DMS 273 (cell line): ENCODE results near the gene KRTAP5-3.

Source experiments
- DNase-seq: peaks from one replicate; lab custom pipeline; 2025; ENCODE audit not compliant: unreplicated experiment; lab: John Stamatoyannopoulos, UW

Gene KRTAP5-3

DNA sequence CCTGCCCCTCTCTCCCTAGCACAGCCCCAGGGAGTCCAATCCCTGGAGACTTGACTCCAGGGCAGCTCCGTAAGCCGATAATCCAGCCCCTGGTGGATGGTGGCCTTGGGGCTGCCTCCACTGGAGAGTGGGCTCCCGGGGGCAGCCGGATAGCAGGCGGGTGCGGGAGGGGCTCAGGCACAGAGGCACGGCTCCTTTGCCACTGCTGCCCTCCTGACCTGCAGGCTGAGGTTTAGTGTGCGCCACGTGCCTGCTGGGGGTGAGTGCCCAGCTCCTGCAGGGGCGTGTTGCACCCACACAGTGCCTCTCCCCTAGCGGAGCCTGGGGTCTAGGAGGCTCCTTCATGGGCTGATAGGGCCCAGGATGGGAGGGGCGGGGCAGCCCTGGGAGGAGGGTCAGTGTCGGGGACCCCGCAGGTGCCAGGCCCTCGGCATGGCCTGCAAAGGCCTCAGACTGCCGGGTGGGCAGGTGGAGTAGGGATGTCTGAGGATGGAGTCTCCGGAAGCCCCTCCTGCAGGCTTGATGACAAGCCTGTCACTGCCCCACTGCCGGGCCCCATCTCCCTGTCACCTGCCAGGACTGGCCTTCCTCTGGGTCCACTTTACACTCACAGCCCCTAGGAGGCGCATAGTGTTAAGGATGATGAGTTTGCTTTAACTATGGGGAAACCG is 41.7 kb downstream of the KRTAP5-3 start:
- no peak for DNase-seq

DNA sequence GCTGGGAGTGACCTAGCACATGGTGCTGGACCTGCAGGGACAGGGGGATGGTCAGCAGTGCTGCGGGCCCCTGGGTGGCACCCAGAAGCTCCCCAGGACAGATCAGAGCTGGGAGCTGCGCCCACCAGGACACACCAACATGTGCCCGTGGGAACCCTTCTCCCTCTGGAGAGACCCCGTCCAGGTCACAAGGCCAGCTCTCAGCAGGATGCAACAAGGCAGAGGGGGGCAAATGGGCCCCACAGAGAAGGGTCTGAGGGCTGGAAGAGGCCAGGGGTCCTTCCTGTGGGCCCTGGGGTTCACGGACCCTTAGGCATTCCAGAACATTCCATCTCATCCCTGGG is 42.4 kb downstream of the KRTAP5-3 start:
- no peak for DNase-seq

DNA sequence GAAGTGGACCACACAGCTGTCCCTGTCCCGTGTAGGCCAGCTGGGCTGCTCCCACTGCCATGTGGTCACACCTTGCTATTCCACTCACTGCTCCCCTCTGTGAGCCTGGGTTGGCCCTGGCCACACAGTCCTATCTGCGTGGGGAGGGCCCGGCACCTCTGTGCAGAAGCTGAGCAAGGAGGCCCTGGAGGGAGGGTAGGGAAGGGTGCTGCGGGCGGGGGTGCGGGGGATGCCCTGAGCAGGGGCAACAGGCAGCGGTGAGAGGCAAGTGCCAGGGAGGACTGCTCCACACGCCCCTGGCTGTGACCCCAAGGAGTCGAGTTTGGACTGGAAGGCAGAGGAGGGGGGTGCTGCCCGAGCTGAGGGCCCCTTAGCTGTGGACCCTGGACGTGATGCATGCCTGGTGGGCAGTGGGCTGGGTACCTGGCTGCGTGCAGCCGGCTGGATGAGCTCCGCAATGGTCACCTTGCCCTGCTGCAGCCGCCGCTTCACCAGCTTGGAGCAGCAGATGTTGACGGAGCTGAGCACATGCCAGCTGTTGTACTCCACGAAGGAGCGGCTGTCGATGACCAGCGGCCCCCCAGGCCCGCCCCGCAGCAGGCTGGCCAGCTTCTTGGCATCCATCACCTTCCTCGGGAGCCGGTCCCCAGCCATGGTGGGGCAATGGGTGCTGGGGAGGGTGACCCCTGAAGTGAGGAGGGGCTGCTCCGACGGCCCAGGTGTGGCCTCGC is 42.9 kb downstream of the KRTAP5-3 start:
- no peak for DNase-seq

DNA sequence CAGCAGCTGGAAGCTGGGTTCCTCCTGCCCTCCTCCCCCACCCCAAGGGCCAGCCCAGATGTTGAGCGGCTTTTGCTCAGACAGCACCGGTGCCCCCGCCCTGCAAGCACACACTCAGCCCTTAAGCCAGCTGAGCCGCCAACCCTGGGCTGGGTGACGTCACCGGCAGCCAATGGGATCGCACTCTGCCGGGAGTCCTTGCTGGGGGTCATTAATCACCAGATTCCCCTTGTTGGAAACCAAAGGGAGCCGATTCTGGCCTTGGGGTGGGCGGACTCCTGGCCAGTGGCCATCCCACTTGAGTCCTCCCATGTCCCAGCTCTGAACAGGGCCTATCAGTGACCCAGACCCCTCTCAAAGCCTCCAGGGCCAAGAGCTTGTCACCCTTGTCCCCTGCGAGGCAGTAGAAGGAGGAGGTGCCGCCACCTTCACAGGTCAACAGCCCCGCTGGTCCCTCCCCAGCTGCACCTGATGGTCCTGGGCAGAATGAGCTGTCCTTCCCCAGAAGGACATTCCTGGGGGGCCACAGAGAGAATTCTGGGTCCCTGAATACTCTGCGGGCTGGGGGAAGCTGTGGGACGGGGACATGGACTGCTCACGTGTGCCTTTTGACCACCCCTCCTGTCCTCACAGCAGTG is 43.6 kb downstream of the KRTAP5-3 start:
- DNase-seq, result peak; percentile 89

DNA sequence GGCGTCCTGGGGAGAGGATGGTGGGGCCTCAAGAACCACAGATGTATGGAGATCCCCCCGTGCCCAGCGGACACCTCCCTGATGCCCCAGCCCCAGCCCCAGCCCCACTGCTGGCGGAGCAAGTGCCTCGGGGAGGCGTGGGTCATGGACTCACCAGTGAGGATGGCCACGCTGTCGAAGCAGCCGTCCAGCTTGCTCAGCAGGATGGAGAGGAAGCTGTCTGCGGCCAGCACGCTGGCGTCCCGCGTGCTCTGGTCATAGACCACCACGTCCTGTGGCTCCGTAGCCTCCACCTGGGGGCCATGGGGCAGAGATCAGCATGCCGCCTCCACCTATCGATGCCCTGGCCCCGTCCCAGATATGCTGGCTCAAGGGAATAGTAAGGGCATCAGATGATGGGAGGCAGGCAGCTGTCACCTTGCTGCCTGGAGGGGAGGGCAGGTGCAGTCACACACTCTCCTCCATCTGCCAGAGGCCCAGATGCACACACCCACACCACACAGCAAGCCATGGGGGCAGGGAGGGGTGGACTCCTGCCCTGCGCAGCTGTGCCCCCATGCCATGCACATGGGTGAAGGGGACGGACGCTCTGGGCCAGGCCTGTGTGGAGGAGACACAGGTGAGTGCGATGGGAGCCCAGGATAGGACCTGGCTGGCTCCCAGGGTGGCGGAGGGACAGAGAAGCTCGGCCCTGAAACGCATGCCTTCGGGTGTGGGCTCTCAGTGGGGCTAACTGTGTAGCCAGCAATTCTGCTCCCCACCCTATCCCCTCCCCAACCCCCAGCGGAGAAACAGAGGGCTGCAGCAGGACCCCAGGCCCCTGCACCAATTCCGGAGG is 44.3 kb downstream of the KRTAP5-3 start:
- DNase-seq, result peak; percentile 70

DNA sequence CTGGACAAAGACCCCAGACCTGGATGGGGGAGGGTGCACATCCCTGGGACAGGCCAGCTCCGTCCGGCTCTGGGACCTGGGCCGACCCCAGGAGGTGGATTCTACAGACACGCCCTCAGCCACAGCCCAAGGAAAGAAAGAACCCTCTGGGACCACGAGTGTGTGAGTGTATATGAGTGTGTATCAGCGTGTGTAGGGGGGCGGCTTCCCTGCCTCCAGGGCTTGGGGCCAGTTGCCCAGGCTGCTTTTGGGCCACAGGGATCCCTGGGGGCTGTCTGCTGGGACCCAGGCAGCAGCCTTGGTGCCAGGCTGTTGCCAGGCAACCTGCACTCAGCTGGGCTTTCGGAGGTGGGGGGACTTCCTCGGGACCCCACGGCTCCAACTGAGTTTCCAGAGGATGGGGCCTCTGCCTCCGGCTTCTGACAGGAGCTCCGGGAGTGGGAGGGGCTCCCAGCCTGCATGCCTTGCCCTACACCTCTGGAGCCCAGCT is 45.1 kb downstream of the KRTAP5-3 start:
- DNase-seq, result no peak

DNA sequence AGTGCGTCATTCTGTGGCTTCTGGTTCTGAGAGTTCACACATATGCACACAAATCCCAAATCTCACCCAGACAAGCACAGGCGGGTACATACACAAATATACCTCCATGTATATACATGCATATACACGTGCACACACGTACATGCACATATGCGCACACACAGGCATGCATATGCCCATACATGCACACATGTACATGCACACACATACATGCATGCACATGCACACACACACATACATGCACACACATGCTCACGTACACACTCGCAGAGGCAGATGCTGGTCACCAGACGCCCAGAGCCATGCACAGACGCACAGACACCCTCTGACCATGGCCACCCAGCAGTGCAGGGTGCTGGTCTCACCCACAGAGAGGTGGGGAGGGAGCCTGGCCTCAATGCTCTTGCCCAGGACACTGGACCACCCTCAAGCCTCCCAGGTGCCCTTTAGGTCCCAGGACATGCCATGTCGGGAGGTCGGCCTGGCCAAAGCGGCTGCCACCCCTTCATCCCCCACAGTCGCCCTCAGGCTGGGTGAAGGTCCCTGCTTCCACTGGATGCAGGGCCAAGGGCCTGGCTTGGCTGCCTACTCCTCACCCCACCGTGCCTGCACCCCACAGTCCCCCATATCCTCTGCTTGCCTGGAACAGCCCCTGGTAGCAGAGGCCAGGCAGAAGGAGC is 45.7 kb downstream of the KRTAP5-3 start:
- no peak for DNase-seq

DNA sequence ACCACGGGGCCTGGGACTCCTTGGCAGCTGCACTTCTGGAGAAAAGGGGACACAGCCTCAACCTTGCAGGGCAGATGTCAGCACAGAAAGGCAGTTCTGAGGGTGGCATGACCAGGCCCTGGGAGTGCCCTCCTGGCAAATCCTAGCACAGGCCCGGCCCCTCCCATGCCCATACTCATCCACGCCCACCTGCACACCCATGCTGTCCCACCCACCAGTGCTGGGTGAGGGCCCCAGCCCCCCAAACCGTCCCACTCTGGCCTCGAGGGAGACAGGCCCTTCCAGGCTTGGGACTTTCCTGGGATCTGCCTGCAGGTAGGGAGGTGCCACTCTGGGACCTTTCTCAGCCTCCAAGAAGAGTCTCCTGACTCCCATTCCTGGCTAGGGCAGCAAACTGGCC is 46.3 kb downstream of the KRTAP5-3 start:
- no peak for DNase-seq

DNA sequence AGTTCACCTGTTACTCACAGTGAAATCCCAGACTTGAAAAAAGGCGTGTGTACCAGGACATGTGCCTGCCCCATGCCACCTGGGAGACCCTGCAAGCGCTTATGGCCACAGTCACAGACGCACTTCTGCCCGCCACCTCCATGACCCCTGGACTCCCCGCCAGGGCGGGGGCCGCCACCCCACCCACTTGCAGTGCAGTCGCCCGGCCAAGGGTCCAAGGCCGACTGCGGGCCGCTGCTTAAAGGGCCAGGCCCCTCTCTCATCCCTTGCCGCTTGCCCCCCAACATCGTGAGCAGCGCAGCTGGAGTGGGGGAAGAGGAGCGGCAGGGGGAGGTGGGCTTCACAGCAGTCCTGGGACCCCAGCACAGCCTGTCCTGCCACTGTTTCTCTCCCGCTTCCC is 47.0 kb downstream of the KRTAP5-3 start:
- no peak for DNase-seq

DNA sequence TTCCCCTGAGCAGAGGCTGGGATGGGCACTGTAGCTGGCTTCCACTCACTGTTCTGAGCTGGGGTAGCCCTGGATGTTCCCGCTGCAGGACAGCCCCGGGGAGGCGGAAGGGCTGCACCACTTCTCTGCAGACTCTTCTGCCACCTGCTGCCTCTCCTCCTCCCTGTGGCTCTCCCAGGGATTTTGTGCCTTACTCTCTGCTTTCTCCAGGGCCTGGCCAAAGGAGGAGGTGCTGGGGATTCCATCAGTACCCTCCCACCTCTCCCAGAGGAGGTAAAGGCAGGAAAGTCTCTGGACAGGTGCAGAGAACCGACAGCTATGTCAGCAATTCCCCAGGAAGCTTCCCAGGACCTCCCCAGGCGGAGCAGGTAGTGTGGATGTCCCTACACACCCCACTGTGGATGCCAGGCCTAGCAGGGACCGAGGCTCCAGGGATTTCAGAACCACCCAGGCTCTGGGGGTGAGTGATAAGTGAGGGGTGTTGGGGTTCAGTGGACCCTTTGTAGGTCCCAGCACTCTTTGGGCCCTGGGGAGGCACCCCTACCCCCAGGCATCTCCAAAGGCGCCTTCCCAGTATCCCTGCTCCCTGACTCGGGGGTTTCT is 47.5 kb downstream of the KRTAP5-3 start:
- peak; percentile 33 for DNase-seq

DNA sequence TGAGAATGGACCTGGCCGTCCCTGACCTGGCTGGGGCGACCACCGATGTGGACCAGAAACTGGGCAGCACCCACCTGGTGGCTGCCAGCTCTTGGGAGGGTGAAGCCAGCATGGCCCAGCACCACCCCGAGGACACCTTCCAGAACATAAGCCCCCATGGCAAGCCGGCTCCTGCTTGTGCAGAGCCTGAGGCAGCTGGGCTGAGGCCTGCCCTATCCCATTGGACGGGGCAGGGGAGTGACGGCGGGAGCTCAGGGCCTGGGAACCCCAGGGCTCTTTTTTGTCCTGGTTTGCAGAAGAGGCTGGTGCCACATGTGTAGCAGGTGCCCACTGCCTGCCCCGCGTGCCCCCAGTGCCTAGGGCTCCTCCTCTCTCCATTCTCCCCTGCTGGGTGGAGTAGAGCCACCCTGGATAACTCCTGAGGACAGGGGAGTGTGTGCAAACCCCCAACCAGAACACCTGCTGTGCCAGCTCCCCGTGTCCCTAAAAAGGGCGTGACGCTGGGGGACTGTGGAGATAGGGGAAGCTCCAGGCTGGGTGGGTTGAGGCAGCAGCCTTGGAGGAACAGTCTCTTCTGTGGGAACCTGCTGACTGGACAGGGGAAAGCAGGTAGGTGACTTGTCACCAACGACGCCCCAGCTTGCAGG is 48.1 kb downstream of the KRTAP5-3 start:
- DNase-seq, result no peak

DNA sequence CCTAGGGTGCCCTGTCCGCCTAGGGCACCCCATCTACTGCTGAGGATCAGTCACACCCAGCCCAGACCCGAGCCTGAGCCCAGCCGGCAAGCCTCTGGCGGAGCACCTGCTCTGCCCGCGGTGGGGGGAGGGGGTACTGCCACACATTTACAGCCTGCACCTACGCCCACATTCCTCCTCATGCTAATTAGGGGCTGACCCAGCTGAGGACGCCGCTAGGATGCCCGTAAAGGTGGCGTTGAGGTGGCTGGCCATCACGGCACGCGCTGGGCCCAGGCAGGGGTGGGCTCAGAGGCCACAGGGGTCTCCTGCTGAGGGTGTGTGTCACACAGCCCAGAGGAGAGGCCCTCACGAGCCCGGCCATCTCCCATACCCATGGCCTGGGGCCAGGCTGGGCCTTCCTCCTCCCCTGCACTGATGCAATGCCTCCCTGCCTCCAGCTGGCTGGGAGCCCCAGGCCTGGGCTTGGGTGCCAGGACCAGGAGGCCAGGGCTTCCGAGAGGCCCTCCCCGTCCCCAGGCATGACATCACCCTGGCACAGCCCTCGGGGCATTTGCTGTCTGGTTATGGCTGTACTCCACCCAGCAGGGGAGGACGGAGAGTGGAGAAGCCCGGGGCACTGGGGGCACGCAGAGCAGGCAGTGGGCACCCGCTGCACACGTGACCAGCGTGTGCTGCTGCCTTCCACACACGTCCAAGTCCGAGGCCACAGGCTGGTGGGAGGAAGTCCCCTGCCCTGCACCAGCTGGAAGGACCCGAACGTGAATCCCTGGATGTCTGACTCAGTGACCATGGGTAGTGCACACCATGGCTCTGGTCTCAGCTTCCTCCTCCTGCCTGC is 48.9 kb downstream of the KRTAP5-3 start:
- DNase-seq, result peak; percentile 70

DNA sequence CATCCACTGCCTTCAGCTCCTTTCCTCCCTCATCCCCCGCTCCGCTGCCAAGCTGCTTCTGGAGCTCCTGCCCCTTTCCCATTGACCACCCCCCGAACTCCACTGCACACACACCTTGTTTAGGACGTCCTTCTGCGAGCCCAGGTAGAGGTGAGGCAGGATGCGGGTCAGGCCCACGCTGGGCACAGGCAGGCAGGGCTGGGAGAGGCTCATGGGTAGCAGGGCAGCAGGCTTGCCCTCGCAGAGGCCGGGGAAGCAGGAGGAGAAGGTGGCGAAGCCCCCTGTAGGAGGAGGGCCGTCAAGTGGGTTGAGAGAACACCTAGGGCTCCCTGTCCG is 49.5 kb downstream of the KRTAP5-3 start:
- no peak for DNase-seq

DNA sequence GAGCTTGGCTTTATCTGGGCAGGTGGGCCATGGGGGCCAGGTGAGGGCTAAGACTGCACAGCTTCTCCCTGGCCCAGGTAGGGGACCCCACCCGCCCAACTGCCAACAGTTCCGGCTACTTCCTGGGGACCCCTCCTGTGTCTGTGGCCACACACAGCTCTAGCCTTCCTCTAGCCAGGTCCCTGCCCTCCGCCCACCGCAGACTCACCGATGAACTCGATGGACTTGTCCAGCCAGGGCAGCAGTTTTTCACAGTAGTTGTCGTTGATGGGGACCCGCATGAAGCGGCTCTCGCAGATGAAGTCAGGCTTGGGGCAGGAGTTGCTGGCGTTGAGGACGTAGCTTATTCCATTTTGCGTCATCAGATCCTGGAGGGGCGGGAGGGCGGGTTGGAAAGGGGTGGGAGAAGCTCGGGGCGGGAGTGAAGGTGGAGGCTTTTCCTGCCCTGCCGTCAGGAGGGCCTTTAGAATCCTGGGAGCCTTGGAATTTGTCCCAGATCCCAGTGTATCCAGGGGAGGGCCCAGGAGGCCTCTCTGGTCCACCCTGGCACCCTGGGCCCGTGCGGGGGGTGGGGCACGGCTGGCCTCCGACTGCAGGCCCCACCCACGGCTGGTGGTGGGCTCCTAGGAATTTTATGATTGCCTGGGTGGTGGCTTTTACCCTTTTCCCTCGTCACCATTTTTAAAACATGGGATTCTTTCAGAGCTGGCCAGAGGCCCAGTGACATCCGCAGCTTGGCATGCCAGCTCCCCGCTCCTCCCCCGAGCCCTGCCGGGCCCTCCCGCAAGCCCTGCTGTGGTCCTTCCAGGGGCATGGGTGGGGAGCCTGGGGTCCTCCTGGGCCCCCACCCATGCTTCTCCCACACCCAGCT is 50.1 kb downstream of the KRTAP5-3 start:
- DNase-seq, result peak; percentile 48
